Psoas muscle (tissue), 8 donors: ENCODE data around the gene SARS1. TPM values are rescaled to one million over a fixed set of nuclear protein-coding genes. Genes with fewer than 3 reads are reported as not detected.

ENCODE experiments used
- ATAC-seq, 4 donors: fragments of 200-7000 bp; cut with Tn5 transposase; one replicate each; pipeline ENCODE4 v1.9.1; 2020; ENCODE audit warnings: moderate library complexity in 3 of 4, mild to moderate bottlenecking in 2 of 4
- DNase-seq, 2 donors: peaks; one replicate each; pipeline ENCODE4 v3.0.0-alpha.2; 2020
- H3K27ac ChIP-seq: fragments of 200-600 bp; one replicate; pipeline ENCODE4 v1.8.0; 2022
- H3K27me3 ChIP-seq, 3 donors: fragments of 200-600 bp in 1 of 3; one replicate each; pipeline versions ENCODE4 v1.6.1 to v1.8.0; 2013 to 2022; ENCODE audit warnings: low read length in 2 of 3, mild to moderate bottlenecking in 2 of 3, moderate library complexity in 1 of 3; ENCODE audit not compliant: insufficient read depth in 3 of 3
- H3K36me3 ChIP-seq, 2 donors: fragments of 200-600 bp in 1 of 2; one replicate each; pipeline versions ENCODE4 v1.6.1 to v1.8.0; 2013 to 2022; ENCODE audit warnings: low read depth in 1 of 2, mild to moderate bottlenecking in 1 of 2, moderate library complexity in 1 of 2; ENCODE audit not compliant: insufficient read depth in 1 of 2
- H3K4me1 ChIP-seq: fragments of 200-600 bp; one replicate; pipeline ENCODE4 v1.8.0; 2022
- H3K4me3 ChIP-seq: fragments of 200-600 bp; one replicate; pipeline ENCODE4 v1.8.0; 2022; ENCODE audit warnings: mild to moderate bottlenecking
- H3K9me3 ChIP-seq: fragments of 200-600 bp; one replicate; pipeline ENCODE4 v1.8.0; 2022
- CTCF ChIP-seq: fragments of 200-600 bp; IDR thresholded peaks from one replicate; pipeline ENCODE4 v1.8.0; 2022; ENCODE audit warnings: antibody characterized with exemption
- WGBS, 3 donors: extraction: QIAGEN DNeasy Blood & Tissue Kit; methylation state at CpG; one replicate each; pipeline versions ENCODE4 v1.1.6 to v1.1.7; 2013; 5-methylcytosine and 5-hydroxymethylcytosine counted together
- intact Hi-C, 2 donors: fragments of 100-400 bp; cut with DNase I; formaldehyde crosslinking; loops; one replicate each; pipeline versions ENCODE4 v1.11.0 to v1.14.2; 2022
- polyA plus RNA-seq, 3 donors: library from polyadenylated mRNA; stranded (reverse); fragments of 200-250 nt; gene quantifications; one replicate each; pipeline ENCODE4 v1.2.3, GENCODE V29; 2013
- total RNA-seq, 4 donors: library from RNA; stranded (reverse); fragmentation: NEBNext Ultra II Directional in 2 of 4; extraction: Animal tissue kit (Norgen Biotek cat#: 25700) in 2 of 4; gene quantifications; one replicate each; pipeline versions ENCODE4 v1.2.1 to v1.2.4, GENCODE V29; 2021 to 2023
- donor health status: healthy with polysubstance abuse.
- donor health status: DM: no; HTN: no; CAD: no; lungs with moderate emphysema.
- donor health status: Bipolar disorder and iron deficiency.
- donor health status: healthy.
- donor health status: DM: yes; HTN: yes; CAD: no.
- donor health status: DM: no; HTN: no; CAD: no.
- donor health status: DM: no; HTN: no; CAD: no.
- donor health status: DM: yes; HTN: yes; CAD: no.

Gene SARS1
- total and polyA plus RNA-seq, 7 donors, result 76.4 to 155 (median 149) TPM

DNA sequence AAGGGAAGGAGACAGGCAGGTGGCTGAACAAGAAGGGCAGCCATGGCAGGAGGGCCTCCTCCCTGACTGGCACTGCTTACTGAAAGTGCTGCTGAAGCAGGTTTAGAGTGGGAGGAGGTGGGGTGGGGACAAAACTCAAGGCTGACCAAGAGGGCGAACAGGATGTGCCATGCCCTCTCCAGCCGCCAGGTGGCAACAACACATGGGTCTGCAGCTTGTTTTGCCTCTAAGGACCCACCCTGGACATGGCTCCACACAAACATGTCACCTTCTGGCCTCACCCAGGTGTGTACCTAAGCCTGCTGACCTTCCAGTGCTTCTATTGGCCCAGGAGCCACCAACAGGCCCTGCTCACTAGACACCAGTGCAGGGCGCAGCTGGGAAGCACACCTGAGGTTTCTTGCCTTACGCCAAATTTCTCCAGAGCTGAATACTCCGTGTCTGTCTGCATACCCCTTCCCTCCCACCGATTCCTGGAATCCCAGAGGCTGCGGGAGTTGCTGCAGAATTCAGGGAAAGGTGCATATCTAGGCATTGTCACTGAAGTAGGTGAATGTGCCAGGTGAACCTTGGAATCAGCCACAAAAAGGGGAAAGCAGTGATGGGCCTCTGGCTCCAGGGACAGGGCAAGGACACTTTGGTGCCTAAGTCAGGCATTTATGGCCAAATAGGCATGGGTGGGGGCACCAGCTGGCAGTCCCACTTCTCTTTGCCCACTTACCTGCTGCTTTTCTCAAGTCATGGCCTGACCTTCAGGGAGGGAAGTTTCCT, 63.9 kb downstream of the SARS1 start:
- ATAC-seq, result peak; percentile 65 to 85 (median 78)
- H3K9me3 ChIP-seq, result no peaks in the 10 kb centered on the region
- no peak overlapping the region for H3K27ac ChIP-seq
- H3K36me3 ChIP-seq, result peaks cover 0 to 5% of the 10 kb centered on the region in 2 donors
- DNase-seq, result peak; percentile 77 to 85
- no peak overlapping the region for H3K4me3 ChIP-seq
- TF ChIP-seq CTCF, result peak; percentile 87
- no peaks in the 10 kb centered on the region for H3K27me3 ChIP-seq
- 59 to 68% (median 68%) methylated on average over 7 of the region's 7 CpGs for WGBS, 3 donors
- intact Hi-C loops, result loop anchor here (2.0 kb wide), 2 partner anchors 121 to 255 kb away; no protein-coding TSS in a partner anchor
- H3K4me1 ChIP-seq, result no peaks in the 10 kb centered on the region

GRCh38 chr1:109279615-109280278, 66.0 kb downstream of the SARS1 start:
- Histone ChIP-seq H3K4me1 (peaks cover 7% of the 10 kb centered on the region), H3K9me3 (no peaks in the 10 kb centered on the region), H3K4me3 (no peak overlapping the region), H3K27me3 (no peaks in the 10 kb centered on the region), H3K36me3 (no peaks in the 10 kb centered on the region), H3K27ac (no peak overlapping the region)
- WGBS, 3 donors, result 84 to 88% (median 87%) methylated on average over 5 of the region's 5 CpGs
- ATAC-seq, result no peak
- no peak for TF ChIP-seq CTCF
- no peak for DNase-seq
- intact Hi-C loops, result no loop called here

- H3K27ac ChIP-seq, result no peak overlapping the region
- no peaks in the 10 kb centered on the region for H3K9me3 ChIP-seq
- intact Hi-C loops, result no loop called here
- DNase-seq (no peak), ATAC-seq (no peak)
- H3K27me3 ChIP-seq, result no peaks in the 10 kb centered on the region
- no peak for TF ChIP-seq CTCF
- no peak overlapping the region for H3K4me3 ChIP-seq
- no peaks in the 10 kb centered on the region for H3K36me3 ChIP-seq
- peaks cover 7% of the 10 kb centered on the region for H3K4me1 ChIP-seq
- WGBS, 3 donors, result 84 to 92% (median 90%) methylated on average over 12 of the region's 12 CpGs
These were observed 67.1 kb downstream of the SARS1 start for GRCh38 chr1:109280862-109281261.

DNA sequence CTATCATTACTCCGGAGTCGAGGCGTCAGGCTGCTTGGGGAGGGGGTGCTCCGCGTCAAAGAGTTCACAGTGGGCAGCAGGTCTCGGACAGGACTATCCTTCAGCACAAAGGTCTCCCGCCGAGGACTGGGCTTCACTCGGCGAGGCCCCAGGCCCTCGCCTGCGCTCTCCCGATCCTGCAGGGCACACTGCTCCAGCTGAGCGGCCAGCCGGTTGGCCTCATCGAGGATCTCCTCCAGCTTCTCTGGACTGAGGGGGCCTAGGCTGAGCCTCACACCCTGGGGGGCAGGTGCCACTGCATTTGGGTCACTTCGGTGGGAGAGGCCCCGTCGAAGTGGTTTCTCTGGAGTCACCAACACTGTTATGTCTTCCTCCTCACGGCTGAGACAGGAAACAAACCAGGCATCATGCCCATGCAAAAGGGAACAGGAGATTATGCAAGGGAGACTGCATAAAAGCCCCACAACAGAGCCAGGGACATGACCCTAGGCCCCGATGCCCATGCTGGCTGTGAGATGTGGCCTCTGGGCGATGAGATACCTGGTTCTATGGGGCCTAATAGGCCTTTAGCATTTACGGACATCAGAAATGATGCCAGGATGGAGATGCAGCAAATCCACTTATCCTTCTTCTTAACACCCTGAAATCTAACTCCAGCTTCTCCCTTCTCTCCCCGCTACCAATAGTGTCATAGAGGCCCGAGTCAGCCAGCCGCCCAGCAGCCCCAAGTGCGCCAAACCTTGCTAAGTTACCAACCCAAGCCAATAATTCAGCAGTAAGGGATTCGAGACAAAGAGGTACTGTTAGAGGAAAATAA, 68.2 kb downstream of the SARS1 start:
- Histone ChIP-seq H3K9me3 (no peaks in the 10 kb centered on the region), H3K4me1 (peaks cover 7% of the 10 kb centered on the region), H3K27ac (no peak overlapping the region), H3K27me3 (no peaks in the 10 kb centered on the region), H3K36me3 (no peaks in the 10 kb centered on the region), H3K4me3 (peak overlapping the region; percentile 67)
- 50 to 60% (median 53%) methylated on average over 28 of the region's 28 CpGs for WGBS, 3 donors
- intact Hi-C loops, result loop anchor here in 1 of 2 donors (1.0 kb wide), 1 partner anchor 116 kb away; no protein-coding TSS in a partner anchor
- no peak for TF ChIP-seq CTCF
- ATAC-seq (no peak), DNase-seq (no peak)
